CD14-positive monocyte (primary cell): ENCODE results near the gene FCGR2B. TPM values are rescaled to one million over a fixed set of nuclear protein-coding genes. Genes with fewer than 3 reads are reported as not detected.

ENCODE experiments used
- DNase-seq, 3 donors: peaks; one replicate each; pipeline ENCODE4 v3.0.0-alpha.2; 2011 to 2022
- H2AFZ ChIP-seq: 2 replicates; pipeline ENCODE4 v1.6.0; 2012; ENCODE audit warnings: mild to moderate bottlenecking, low read depth, low read length, inconsistent platforms; ENCODE audit not compliant: insufficient read depth, poor library complexity, severe bottlenecking
- H3K27ac ChIP-seq, 2 donors: 1 replicate in 1 of 2; 2 replicates in 1 of 2; pipeline ENCODE4 v1.5.1; 2012 to 2013; ENCODE audit warnings: low read length in 2 of 2, control low read depth in 1 of 2, inconsistent platforms in 1 of 2, low read depth in 1 of 2, mild to moderate bottlenecking in 1 of 2
- H3K27me3 ChIP-seq, 2 donors: one replicate each; pipeline versions ENCODE4 v1.6.0 to v1.6.1; 2011 to 2013; ENCODE audit warnings: low read length in 2 of 2; ENCODE audit not compliant: control insufficient read depth in 2 of 2, insufficient read depth in 2 of 2
- H3K36me3 ChIP-seq, 2 donors: replicated peaks in 1 of 2; 1 replicate in 1 of 2; 2 replicates in 1 of 2; pipeline versions ENCODE4 v1.5.1 to v1.6.1; 2012 to 2013; ENCODE audit warnings: low read length in 2 of 2, control low read depth in 1 of 2, inconsistent platforms in 1 of 2, mild to moderate bottlenecking in 1 of 2; ENCODE audit not compliant: insufficient read depth in 2 of 2, control insufficient read depth in 1 of 2
- H3K4me1 ChIP-seq, 2 donors: 1 replicate in 1 of 2; 2 replicates in 1 of 2; pipeline versions ENCODE4 v1.5.1 to v1.6.1; 2012 to 2013; ENCODE audit warnings: low read length in 2 of 2, control low read depth in 1 of 2, inconsistent platforms in 1 of 2, mild to moderate bottlenecking in 1 of 2, moderate library complexity in 1 of 2; ENCODE audit not compliant: insufficient read depth in 2 of 2, control insufficient read depth in 1 of 2
- H3K4me2 ChIP-seq: replicated peaks from 2 replicates; pipeline ENCODE3; 2012; ENCODE audit warnings: low read length, moderate library complexity, mild to moderate bottlenecking; ENCODE audit not compliant: poor library complexity, severe bottlenecking; ENCODE audit errors: extremely low read depth
- H3K4me3 ChIP-seq, 3 experiments: fragments of 200-600 bp in 1 of 3; sonication (generic) in 1 of 3; replicated peaks in 1 of 3; 1 replicate in 2 of 3; 2 replicates in 1 of 3; pipeline ENCODE4 v1.5.1; 2011 to 2013; ENCODE audit warnings: low read length in 3 of 3, mild to moderate bottlenecking in 3 of 3, control low read depth in 2 of 3, low read depth in 2 of 3, inconsistent platforms in 1 of 3, moderate library complexity in 1 of 3
- H3K79me2 ChIP-seq: 2 replicates; pipeline ENCODE4 v1.6.0; 2012; ENCODE audit warnings: mild to moderate bottlenecking, control low read depth, inconsistent platforms, low read length, moderate library complexity; ENCODE audit not compliant: insufficient read depth
- H3K9ac ChIP-seq: 2 replicates; pipeline ENCODE4 v1.6.0; 2017; ENCODE audit warnings: low read length, mild to moderate bottlenecking; ENCODE audit not compliant: insufficient read depth, poor library complexity, severe bottlenecking
- H3K9me3 ChIP-seq, 2 donors: replicated peaks in 1 of 2; 1 replicate in 1 of 2; 2 replicates in 1 of 2; pipeline versions ENCODE4 v1.5.1 to v1.6.1; 2012 to 2013; ENCODE audit warnings: low read length in 2 of 2, control low read depth in 1 of 2; ENCODE audit not compliant: control insufficient read depth in 1 of 2, insufficient read depth in 1 of 2
- H4K20me1 ChIP-seq: 2 replicates; pipeline ENCODE4 v1.6.0; 2012; ENCODE audit warnings: mild to moderate bottlenecking, low read length, control low read depth, moderate library complexity; ENCODE audit not compliant: insufficient read depth
- H3K27ac Mint-ChIP-seq, 7 donors: one replicate each; pipeline ENCODE4 v1.8.0; 2020; ENCODE audit warnings: mild to moderate bottlenecking in 7 of 7, mixed read lengths in 7 of 7, moderate library complexity in 6 of 7, inconsistent platforms in 2 of 7
- H3K27me3 Mint-ChIP-seq, 3 donors: one replicate each; pipeline ENCODE4 v1.8.0; 2021 to 2022; ENCODE audit warnings: low read depth in 3 of 3, mild to moderate bottlenecking in 3 of 3, mixed read lengths in 3 of 3, moderate library complexity in 3 of 3, inconsistent platforms in 1 of 3
- H3K36me3 Mint-ChIP-seq, 2 donors: one replicate each; pipeline ENCODE4 v1.8.0; 2020; ENCODE audit warnings: mixed read lengths in 2 of 2, inconsistent platforms in 1 of 2, mild to moderate bottlenecking in 1 of 2
- H3K4me1 Mint-ChIP-seq: one replicate; pipeline ENCODE4 v1.8.0; 2020; ENCODE audit warnings: mild to moderate bottlenecking, mixed read lengths
- H3K4me3 Mint-ChIP-seq, 2 donors: one replicate each; pipeline ENCODE4 v1.8.0; 2020; ENCODE audit warnings: mild to moderate bottlenecking in 2 of 2, mixed read lengths in 2 of 2, moderate library complexity in 1 of 2
- H3K9me3 Mint-ChIP-seq, 7 donors: one replicate each; pipeline ENCODE4 v1.8.0; 2020 to 2022; ENCODE audit warnings: mixed read lengths in 7 of 7, mild to moderate bottlenecking in 6 of 7, moderate library complexity in 6 of 7, inconsistent platforms in 2 of 7
- CTCF ChIP-seq: fragments of 200-600 bp; IDR thresholded peaks from one replicate; pipeline ENCODE4 v1.8.0; 2022; ENCODE audit warnings: antibody characterized with exemption, mild to moderate bottlenecking
- WGBS: methylation state at CpG from one replicate; pipeline ENCODE4 v1.1.5; 2013; ENCODE audit warnings: missing lambda C conversion rate; ENCODE audit not compliant: insufficient coverage; 5-methylcytosine and 5-hydroxymethylcytosine counted together
- intact Hi-C, 2 donors: fragments of 100-400 bp; cut with micrococcal nuclease; formaldehyde crosslinking; loops; one replicate each; pipeline versions ENCODE4 v1.15.0 to v1.15.1; 2023
- polyA plus RNA-seq, 3 donors: library from polyadenylated mRNA; depleted of rRNA in 1 of 3; unstranded in 2 of 3; stranded (reverse) in 1 of 3; fragments of 300-500 nt in 2 of 3; fragments of >200 nt in 1 of 3; fragmentation: Illumina TruSeq in 2 of 3; gene quantifications; 1 replicate in 2 of 3; 2 replicates in 1 of 3; pipeline ENCODE4 v1.2.3, GENCODE V29; 2012 to 2021

FCGR2B gene
- polyA plus RNA-seq, 3 donors: 12.1 to 41.5 (median 24.9) TPM

GRCh38 chr1:161678500-161678899 lies 15.6 kb downstream of the FCGR2B start:
- no peak for DNase-seq
- H3K27ac Mint-ChIP-seq: no peak overlapping the region
- intact Hi-C loops: no loop called here
- H3K27me3 ChIP-seq: peaks cover 39 to 71% of the 10 kb centered on the region in 2 donors
- no peaks in the 10 kb centered on the region for H3K9me3 ChIP-seq
- H3K4me3 ChIP-seq: no peak overlapping the region
- TF ChIP-seq CTCF: no peak
- H3K4me2 ChIP-seq: no peak overlapping the region
- no peaks in the 10 kb centered on the region for H3K4me1 ChIP-seq
- peak overlapping the region in 1 of 2 donors; percentile 37 for H3K4me3 Mint-ChIP-seq
- H3K27me3 Mint-ChIP-seq: peaks cover 59 to 75% (median 60%) of the 10 kb centered on the region in 3 donors
- no peak overlapping the region for H2AFZ ChIP-seq
- H3K9ac ChIP-seq: no peak overlapping the region
- H3K4me1 Mint-ChIP-seq: no peaks in the 10 kb centered on the region
- H3K36me3 ChIP-seq: no peaks in the 10 kb centered on the region
- no peaks in the 10 kb centered on the region for H3K79me2 ChIP-seq
- WGBS: 17% methylated on average over 1 of the region's 3 CpGs
- peaks cover 0 to 3% (median 0%) of the 10 kb centered on the region in 7 donors for H3K9me3 Mint-ChIP-seq
- H4K20me1 ChIP-seq: no peaks in the 10 kb centered on the region
- peaks cover 0 to 1% of the 10 kb centered on the region in 2 donors for H3K36me3 Mint-ChIP-seq
- H3K27ac ChIP-seq: no peak overlapping the region

DNA sequence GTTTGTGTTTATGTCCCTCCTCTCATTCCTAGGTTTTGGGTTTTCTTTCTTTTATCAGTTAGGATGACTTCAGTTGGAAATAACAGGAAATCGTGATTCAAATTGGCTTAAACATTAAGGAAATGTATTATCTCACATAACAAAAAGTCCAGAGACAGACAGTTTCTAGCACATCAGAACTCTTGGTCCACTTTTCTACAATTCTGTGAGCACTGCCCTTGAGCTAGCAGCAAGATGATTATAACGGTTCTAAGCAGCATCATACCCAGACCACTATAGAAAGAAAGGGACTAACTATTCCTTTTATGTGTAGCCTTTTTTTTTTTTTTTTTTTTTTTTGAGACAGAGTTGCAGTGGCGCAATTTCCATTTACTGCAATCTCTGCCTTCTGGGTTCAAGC lies 18.9 kb downstream of the FCGR2B start:
- Histone ChIP-seq H4K20me1 (no peaks in the 10 kb centered on the region), H3K27me3 (peaks cover 45 to 79% of the 10 kb centered on the region in 2 donors), H2AFZ (no peak overlapping the region), H3K9me3 (no peaks in the 10 kb centered on the region), H3K79me2 (no peaks in the 10 kb centered on the region), H3K27ac (no peak overlapping the region), H3K4me2 (no peak overlapping the region), H3K4me1 (no peaks in the 10 kb centered on the region), H3K36me3 (no peaks in the 10 kb centered on the region), H3K4me3 (no peak overlapping the region), H3K9ac (no peak overlapping the region)
- H3K4me3 Mint-ChIP-seq: peak overlapping the region in 1 of 2 donors; percentile 67
- no peaks in the 10 kb centered on the region for H3K4me1 Mint-ChIP-seq
- intact Hi-C loops: no loop called here
- no CpG with 5 or more reads among the region's 3 CpGs for WGBS
- H3K27me3 Mint-ChIP-seq: peaks cover 64 to 75% (median 65%) of the 10 kb centered on the region in 3 donors
- no peak for DNase-seq
- TF ChIP-seq CTCF: no peak
- peaks cover 0 to 1% of the 10 kb centered on the region in 2 donors for H3K36me3 Mint-ChIP-seq
- peaks cover 0 to under 1% (median 0%) of the 10 kb centered on the region in 7 donors for H3K9me3 Mint-ChIP-seq
- H3K27ac Mint-ChIP-seq: no peak overlapping the region
